HL-60 (cell line): Measurements from ENCODE around the gene S100PBP.

Experiments used
- POLR2AphosphoS5 ChIP-seq: IDR thresholded peaks from 2 replicates; pipeline ENCODE4 v1.6.1; 2012; ENCODE audit warnings: low read depth
- TF ChIP-seq, protein P1 (sequence below): IDR thresholded peaks from one replicate; pipeline ENCODE4 v1.5.1; 2011; ENCODE audit warnings: low read length, control low read depth, inconsistent platforms; ENCODE audit not compliant: insufficient read depth

GRCh38 chr1:32878183-32878582 lies 60.7 kb downstream of the S100PBP start:
- TF ChIP-seq, protein P1, sequence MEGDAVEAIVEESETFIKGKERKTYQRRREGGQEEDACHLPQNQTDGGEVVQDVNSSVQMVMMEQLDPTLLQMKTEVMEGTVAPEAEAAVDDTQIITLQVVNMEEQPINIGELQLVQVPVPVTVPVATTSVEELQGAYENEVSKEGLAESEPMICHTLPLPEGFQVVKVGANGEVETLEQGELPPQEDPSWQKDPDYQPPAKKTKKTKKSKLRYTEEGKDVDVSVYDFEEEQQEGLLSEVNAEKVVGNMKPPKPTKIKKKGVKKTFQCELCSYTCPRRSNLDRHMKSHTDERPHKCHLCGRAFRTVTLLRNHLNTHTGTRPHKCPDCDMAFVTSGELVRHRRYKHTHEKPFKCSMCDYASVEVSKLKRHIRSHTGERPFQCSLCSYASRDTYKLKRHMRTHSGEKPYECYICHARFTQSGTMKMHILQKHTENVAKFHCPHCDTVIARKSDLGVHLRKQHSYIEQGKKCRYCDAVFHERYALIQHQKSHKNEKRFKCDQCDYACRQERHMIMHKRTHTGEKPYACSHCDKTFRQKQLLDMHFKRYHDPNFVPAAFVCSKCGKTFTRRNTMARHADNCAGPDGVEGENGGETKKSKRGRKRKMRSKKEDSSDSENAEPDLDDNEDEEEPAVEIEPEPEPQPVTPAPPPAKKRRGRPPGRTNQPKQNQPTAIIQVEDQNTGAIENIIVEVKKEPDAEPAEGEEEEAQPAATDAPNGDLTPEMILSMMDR = no peak
- no peak for TF ChIP-seq POLR2AphosphoS5
